Activated naive CD4-positive, alpha-beta T cell treated with anti-CD3 and anti-CD28 coated beads, Interleukin-2, amount 50 U/mL, for 16 hours (primary cell): Measurements from ENCODE around the gene DRC3.

Experiments used
- DNase-seq: peaks from one replicate; pipeline ENCODE4 v3.0.0-alpha.2; 2020

Gene DRC3

GRCh38 chr17:17970699-17971430 lies 1.8 kb upstream of the DRC3 start:
- no peak for DNase-seq

DNA sequence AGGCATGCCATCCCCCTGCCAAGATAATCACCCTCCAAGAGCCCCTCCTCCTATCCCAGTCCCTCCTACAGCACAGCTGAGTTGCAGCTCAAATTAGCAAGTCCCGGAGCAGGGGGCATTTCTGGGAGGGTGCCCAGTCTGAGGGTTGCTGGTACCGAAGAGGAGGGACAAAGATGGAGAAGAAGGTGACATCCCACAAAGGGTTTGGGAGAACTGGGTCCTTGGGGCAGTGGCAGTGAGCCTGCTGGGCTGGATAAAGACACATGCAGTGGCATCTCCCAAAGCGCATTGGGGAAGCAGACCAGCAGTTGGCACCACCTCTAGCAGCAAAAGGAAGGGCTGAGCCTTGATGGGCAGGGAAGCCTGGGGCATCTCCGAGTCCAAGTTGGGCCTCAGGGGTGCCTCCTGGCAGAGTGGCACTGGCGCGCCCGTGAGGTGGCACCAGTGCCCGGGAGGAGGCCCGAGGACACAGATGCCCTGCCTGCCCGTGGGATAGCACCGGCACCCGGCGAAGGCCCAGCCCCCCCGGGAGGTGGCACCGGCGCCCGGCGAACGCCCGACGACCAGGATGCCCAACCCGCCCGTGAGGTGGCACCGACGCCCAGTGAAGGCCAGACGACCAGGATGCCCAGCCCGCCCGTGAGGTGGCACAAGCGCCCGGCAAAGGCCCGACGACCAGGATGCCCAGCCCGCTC lies 1.1 kb upstream of the DRC3 start:
- DNase-seq: peak; percentile 28

GRCh38 chr17:17972952-17973254 lies 241 bp downstream of the DRC3 start:
- DNase-seq: no peak

DNA sequence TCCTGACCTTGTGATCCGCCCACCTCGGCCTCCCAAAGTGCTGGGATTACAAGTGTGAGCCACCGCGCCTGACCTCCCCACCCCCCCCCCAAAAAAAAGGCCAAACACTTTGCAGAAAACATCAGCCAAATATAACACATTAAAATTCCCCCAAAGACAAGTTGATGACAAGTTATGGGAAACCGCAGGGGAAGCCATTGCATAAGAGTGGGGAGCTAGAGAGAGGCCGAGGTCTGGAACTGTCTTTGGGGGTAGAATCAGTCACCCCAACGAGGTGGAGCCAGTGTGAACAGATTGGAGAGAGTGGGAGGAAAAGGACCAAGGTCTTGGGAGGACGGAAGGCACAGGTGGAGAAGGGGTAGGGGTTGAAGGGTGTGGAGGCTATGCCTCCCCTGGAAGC lies 2.8 kb downstream of the DRC3 start:
- no peak for DNase-seq

DNA sequence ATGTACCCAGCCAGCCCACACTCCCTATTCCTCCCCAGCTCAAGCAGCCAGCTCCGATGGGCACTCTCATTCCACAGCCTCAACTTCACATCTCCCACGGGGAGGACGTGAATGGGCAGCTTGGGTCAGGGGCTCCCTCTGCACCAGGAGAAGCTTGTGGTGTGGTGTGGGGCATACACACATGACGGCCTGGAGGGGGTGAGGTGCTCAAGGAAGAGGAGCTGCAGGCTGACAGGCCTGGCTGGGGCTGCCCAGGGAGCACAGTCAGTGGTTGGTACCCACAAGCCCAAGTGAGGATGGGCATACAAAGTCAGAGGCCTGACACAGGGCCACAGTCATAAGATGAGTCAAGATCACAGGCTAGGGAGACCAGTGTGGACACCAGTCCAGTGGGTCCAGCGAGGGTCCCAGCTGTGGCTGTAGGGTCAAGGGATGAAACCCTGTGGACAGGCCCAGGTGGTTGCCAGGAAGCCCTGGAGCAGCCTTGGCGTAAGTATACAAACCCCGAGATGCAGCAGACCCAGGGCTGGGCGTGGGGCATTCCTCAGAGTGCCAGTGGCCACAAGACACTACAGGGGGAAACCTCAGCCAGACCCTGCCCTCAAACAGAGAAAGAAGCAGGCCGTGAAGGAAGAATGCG lies 4.4 kb downstream of the DRC3 start:
- no peak for DNase-seq

DNA sequence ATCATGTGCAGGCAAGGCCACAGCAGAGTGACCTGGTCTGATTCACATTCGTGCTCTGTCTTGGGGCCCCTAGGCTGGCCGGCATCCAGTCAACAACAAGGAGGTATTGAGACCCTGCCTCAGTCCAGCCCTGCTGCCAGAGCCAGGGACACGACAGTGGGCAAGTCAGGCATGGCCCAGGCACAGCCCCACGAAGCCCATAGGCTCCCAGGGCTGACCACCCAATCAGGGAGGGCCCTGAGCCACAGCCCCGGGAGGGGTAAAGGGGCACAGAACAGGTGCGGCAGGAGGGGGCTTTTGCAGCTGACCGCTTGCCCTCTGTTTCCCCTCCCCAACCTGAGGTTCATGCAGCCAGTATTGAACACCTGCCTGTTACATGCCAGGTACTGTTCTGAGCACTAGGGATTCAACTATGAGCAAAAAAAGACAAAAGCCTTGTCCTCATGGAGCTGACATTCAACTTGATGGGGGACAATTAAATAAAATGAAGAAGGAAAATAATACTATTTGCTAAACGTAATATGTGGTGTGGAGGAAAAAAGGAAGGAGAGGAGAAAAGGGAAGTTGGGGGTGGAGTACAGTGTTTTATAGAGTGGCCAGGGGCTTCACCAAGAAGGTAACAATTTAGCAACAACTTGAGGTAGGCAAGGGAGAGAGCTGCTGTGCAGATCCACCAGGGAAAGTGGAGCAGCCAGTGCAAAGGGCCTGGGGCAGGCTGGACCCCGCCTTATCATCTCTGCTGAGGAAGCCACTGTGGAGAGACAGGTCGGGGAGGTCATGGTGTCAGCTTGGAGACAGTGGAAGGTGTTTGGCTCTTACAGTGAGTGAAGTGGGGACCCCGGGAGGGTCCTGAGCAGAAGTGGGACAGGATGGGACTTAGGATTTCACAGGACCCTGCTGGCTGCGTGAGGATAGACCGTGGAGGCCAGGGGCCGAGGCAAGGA lies 6.1 kb downstream of the DRC3 start:
- DNase-seq: no peak

DNA sequence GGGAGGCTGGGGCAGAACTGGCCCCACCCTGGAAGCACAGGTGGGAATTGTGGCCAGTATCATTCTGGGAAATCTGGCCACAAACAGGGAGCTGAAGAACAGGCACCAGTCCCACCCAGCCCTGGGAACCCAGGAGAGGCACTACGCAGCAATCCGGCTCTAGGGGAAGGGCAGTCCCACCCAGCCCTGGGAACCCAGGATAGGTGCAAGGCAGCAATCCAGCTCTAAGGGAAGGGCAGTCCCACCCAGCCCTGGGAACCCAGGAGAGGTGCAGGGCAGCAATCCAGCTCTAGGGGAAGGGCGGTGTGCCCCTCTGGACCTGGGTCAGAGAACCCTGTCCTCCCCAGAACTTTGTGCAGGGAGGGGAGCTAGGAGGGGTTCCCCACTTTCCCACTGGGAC lies 7.1 kb downstream of the DRC3 start:
- DNase-seq: no peak

DNA sequence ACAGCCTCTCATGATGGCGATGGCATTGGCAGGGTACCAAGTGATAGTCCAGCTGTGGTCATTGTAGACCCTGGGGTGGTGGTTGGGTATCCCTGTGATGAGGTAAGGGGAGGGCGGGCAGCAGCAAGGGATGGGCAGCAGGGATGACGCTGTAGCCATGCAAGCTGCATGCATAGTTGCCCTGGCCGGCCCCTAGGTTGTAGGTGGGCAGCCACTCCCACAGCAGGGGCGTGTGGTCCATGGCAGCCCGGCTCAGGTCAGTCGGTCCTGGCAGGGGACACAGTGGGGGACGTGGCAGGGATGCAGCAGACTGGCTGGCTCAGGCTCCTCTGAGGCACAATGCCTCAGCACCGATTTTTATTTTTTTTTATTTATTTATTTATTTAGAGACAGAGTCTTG lies 8.7 kb downstream of the DRC3 start:
- no peak for DNase-seq

GRCh38 chr17:17982801-17983200 lies 10.1 kb downstream of the DRC3 start:
- DNase-seq: no peak

DNA sequence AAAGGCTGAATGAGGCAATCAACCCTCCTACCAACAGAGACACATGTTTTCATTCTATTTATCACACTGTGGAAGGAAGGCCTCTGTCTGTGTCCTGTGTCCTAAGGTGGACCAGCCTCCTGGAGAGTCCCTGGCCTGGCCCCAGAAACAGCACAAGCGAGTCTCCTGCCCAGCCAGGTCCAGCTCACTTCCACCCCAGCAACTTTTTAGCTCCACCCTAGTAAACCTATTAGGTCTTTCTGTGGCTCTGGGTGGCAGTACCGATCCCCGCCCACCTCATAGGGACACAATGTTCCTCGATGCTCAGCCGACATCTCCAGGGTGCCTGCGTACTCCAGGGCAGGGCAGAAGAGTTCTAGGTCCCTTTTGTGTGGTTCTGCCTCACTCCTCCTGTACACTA lies 10.7 kb downstream of the DRC3 start:
- DNase-seq: no peak

DNA sequence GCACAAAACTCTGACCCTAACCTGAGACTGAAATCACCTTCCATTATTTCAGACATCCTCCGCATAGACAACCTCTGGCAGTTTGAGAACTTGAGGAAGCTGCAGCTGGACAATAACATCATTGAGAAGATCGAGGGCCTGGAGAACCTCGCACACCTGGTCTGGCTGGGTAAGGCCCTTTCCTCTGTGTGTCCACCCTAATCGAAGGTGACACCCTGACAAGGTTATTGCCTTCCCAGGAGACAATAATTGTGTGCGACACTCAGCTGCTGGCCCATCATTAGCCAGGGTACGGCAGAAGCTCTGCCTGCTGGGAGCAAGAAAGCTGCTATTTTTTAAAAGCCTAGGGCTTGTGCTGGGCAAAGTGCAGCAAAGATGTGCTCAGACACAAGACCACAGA lies 11.1 kb downstream of the DRC3 start:
- DNase-seq: no peak

- no peak for DNase-seq
Observed at GRCh38 chr17:17985153-17985552, 12.5 kb downstream of the DRC3 start.

DNA sequence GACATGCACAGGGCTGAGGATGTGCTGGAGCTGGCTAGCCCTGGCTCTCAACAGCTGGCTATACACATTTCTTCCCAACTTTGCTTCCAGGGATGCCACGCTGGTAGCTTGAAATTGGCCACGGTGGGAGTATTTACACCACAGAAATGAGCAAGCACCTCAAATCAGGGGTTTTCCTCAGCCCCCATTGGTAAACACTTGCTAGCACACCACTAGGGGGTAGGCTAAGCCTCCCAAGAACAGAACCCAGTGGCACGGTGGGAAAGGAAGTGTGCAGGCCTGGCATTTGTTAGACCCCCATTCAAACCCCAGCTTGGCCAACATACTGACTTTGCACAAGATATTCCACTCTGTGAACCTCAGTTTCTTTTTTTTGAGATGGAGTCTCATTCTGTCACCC lies 12.9 kb downstream of the DRC3 start:
- no peak for DNase-seq

- no peak for DNase-seq
Observed at GRCh38 chr17:17987187-17987896, 14.7 kb downstream of the DRC3 start.

- DNase-seq: no peak
Observed at GRCh38 chr17:17987901-17988300, 15.2 kb downstream of the DRC3 start.

GRCh38 chr17:17988427-17988945 lies 15.8 kb downstream of the DRC3 start:
- DNase-seq: no peak

DNA sequence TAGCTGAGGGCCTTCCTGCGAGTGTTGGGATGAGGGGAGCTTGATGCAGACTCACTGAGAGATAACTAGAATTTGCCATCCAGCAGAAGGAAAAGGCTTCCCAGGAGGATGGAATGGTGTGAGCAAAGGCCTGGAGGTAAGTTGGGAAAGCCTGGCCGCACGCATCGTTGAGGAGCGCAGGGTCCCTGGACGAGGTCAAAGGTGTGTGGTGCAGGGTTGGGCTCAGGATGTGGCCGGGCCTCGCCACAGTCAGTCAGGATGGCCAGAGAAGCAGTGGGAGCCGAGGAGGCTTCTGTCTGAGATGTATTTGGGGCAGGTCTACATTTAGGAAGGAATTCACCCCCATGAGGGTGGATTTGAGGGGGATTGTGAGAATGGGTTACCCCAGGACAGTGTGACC lies 16.4 kb downstream of the DRC3 start:
- DNase-seq: no peak

DNA sequence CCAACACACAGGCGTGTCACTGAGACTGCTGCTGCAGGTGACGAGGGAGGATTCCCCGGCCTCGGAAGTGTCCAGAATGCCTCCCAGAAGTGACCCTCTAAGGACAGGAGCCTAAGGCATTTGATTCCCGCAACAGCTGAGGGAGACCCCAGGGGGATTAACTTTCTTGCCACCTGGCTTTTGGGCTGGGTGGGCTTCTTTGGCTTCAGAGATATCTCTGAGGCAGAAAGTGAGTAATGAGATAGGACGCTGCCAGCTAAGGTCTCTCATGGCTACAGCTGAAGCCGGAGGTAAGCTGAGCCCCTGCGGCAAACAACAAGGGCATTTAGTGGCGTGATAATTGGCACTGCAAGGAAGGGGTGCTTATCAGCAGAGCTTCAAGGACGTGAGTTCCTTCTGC lies 17.0 kb downstream of the DRC3 start:
- no peak for DNase-seq

- no peak for DNase-seq
Observed at GRCh38 chr17:17990282-17990681, 17.6 kb downstream of the DRC3 start.

DNA sequence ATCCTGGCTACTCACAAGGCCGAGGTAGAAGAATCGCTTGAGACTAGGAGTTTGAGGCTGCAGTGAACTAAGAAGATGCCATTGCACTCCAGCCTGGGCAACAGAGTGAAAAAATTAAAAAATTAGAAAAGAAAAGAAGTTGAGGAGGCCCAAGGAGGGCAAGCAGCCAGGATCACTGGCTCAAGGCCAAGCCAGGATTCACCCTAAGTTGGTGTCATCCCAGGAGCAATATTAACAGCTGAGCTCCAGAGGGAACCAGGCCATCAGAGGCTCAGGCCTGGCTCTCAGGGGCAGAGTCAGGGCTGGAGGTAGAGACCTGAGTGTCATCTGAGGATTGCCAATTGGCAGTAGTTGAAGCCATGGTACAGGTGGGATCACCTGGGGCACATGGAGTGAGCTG lies 20.7 kb downstream of the DRC3 start:
- no peak for DNase-seq

DNA sequence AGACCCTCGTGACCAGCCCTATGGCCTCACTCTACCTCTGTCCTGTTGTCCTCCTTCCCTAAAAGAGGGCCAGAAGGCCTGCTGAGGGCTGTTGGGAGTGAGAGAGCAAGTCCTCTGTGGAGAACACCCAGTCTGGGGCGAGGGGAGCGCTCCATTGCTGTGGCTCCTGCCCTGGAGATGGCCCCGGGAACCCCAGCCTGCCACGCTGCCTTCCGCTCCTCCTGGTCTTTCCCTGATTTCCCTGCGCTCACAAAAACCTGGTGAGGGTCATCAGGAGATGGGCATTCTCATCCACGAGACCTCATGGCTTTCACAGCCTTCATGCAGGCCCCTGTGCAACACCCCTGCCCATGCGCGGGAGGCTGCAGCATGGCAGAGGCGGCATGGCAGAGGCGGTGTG lies 21.2 kb downstream of the DRC3 start:
- no peak for DNase-seq

DNA sequence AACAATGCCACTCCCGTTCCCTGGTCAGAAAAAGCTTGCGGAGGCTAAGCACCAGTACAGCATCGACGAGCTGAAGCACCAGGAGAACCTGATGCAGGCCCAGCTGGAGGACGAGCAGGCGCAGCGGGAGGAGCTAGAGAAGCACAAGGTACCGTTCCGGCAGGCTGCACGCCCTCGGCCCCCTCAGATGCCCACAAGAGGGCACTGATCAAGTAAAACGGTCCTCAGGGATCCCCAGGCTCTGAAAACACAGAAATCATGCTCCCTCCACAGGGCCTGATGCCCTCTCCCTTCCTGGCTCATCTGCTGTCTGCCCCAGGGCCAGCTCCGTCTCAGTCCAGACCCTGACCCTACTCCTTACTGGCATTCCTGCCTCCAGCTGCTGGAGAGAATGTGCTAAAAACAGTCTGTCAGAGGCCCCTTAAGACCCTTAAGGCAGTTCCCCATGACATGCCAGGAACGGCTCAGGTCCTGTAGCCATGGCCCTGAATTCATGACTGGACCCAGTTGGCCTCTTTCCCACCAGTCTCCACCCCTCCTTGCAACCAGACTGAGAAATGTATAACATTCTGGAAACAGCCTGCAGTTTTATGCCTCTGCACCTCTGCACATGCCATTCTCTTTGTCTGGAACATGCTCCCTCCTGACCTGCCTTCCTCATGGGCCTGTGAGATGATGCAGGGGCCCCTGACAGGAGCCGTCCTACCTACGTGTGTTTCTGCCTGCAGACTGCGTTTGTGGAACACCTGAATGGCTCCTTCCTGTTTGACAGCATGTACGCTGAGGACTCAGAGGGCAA lies 21.8 kb downstream of the DRC3 start:
- DNase-seq: peak; percentile 24
